ENCODE measurements around the gene MCCC2.

- no peak for TF ChIP-seq CTCF (IDR thresholded peaks at IDR 0.05; ENCODE audit: poor library complexity)
- no peak for TF ChIP-seq EZH2phosphoT487 (IDR thresholded peaks at IDR 0.05; ENCODE audit: low read depth, severe bottlenecking, unreplicated experiment)
Measured at GRCh38 chr5:71652349-71652748, 65.2 kb downstream of the MCCC2 start.

Measured in hepatocyte (in vitro differentiated cells).